WTC11 (cell line): ENCODE data around the gene CAV3. TPM values are rescaled to one million over a fixed set of nuclear protein-coding genes. Genes with fewer than 3 reads are reported as not detected.

Source experiments
- ATAC-seq: fragments of 200-7000 bp; cut with Tn5 transposase; 2 replicates; pipeline ENCODE4 v1.10.0; 2021; ENCODE audit warnings: mild to moderate bottlenecking, moderate library complexity
- CTCF ChIA-PET: fragments of 300-600 bp; sonication (Branson Sonifier 250); formaldehyde crosslinking; loops from one replicate; lab custom pipeline; 2021; ENCODE audit warnings: antibody characterized with exemption; lab: Charles Lee
- POLR2A ChIA-PET: fragments of 350-600 bp; sonication (Branson Sonifier 250); formaldehyde crosslinking; loops from one replicate; lab custom pipeline; 2021; ENCODE audit warnings: antibody characterized with exemption; lab: Charles Lee
- DNase-seq: peaks from one replicate; pipeline ENCODE4 v3.0.0; 2021; ENCODE audit warnings: low spot score
- H3K27ac Mint-ChIP-seq: 2 replicates; pipeline ENCODE4 v1.8.0; 2021; ENCODE audit warnings: mixed read lengths
- H3K27me3 Mint-ChIP-seq: 2 replicates; pipeline ENCODE4 v1.8.0; 2021; ENCODE audit warnings: low read depth, mild to moderate bottlenecking, moderate library complexity, mixed read lengths
- H3K36me3 Mint-ChIP-seq: 2 replicates; pipeline ENCODE4 v1.8.0; 2021; ENCODE audit warnings: mixed read lengths
- H3K4me1 Mint-ChIP-seq: 2 replicates; pipeline ENCODE4 v1.8.0; 2022; ENCODE audit warnings: mixed read lengths
- H3K4me3 Mint-ChIP-seq: 2 replicates; pipeline ENCODE4 v1.8.0; 2021; ENCODE audit warnings: mild to moderate bottlenecking, moderate library complexity, mixed read lengths
- H3K9me3 Mint-ChIP-seq: 2 replicates; pipeline ENCODE4 v1.8.0; 2021; ENCODE audit warnings: mixed read lengths
- ATF1 ChIP-seq: sonication (generic); formaldehyde crosslinking; IDR thresholded peaks from 2 replicates; pipeline ENCODE4 v1.8.1; 2023; ENCODE audit warnings: mild to moderate bottlenecking, moderate library complexity, missing genetic modification reagents
- CBFB ChIP-seq: sonication (generic); formaldehyde crosslinking; IDR thresholded peaks from 2 replicates; pipeline ENCODE4 v1.8.1; 2022; ENCODE audit warnings: mild to moderate bottlenecking, low read depth, missing genetic modification reagents
- CREM ChIP-seq: sonication (generic); formaldehyde crosslinking; IDR thresholded peaks from 2 replicates; pipeline ENCODE4 v1.8.1; 2022; ENCODE audit warnings: mild to moderate bottlenecking, missing genetic modification reagents, moderate library complexity
- FOXJ3 ChIP-seq: sonication (generic); formaldehyde crosslinking; IDR thresholded peaks from 2 replicates; pipeline ENCODE4 v1.9.0; 2021; ENCODE audit warnings: missing genetic modification reagents, mild to moderate bottlenecking, borderline replicate concordance
- GRHL2 ChIP-seq: fragments of 250-450 bp; sonication (Bioruptor Pico); IDR thresholded peaks from 2 replicates; pipeline ENCODE4 v1.8.0; 2022; ENCODE audit warnings: mild to moderate bottlenecking, moderate library complexity; ENCODE audit not compliant: insufficient replicate concordance, severe bottlenecking
- HMGA2 ChIP-seq: fragments of 250-450 bp; sonication (Bioruptor Pico); IDR thresholded peaks from 2 replicates; pipeline ENCODE4 v1.4.0; 2021; ENCODE audit warnings: mild to moderate bottlenecking, moderate library complexity
- KAT7 ChIP-seq: sonication (generic); formaldehyde crosslinking; IDR thresholded peaks from 2 replicates; pipeline ENCODE4 v1.8.1; 2023; ENCODE audit warnings: missing genetic modification reagents, mild to moderate bottlenecking, borderline replicate concordance
- NFYB ChIP-seq: sonication (generic); formaldehyde crosslinking; conservative IDR thresholded peaks from 2 replicates; pipeline ENCODE4 v1.8.0; 2022; ENCODE audit warnings: low read depth, missing genetic modification reagents
- NR2C2 ChIP-seq: sonication (generic); formaldehyde crosslinking; IDR thresholded peaks from 2 replicates; pipeline ENCODE4 v1.8.0; 2022; ENCODE audit warnings: mild to moderate bottlenecking, missing genetic modification reagents
- ZNF138 ChIP-seq: sonication (generic); formaldehyde crosslinking; conservative IDR thresholded peaks from 2 replicates; pipeline ENCODE4 v1.8.1; 2022; ENCODE audit warnings: mild to moderate bottlenecking, moderate library complexity, missing genetic modification reagents
- ZNF219 ChIP-seq: sonication (generic); formaldehyde crosslinking; IDR thresholded peaks from 2 replicates; pipeline ENCODE4 v1.8.0; 2023; ENCODE audit warnings: missing genetic modification reagents, mild to moderate bottlenecking, borderline replicate concordance
- total RNA-seq: library from RNA; stranded (reverse); gene quantifications from 3 replicates; pipeline ENCODE4 v1.2.3, GENCODE V29; 2021
- TF ChIP-seq, protein P1 (sequence below): fragments of 250-450 bp; sonication (Bioruptor Pico); IDR thresholded peaks from 2 replicates; pipeline ENCODE4 v1.9.0; 2021; ENCODE audit warnings: mild to moderate bottlenecking, borderline replicate concordance
- TF ChIP-seq, protein P2 (sequence below): sonication (generic); formaldehyde crosslinking; IDR thresholded peaks from 2 replicates; pipeline ENCODE4 v1.8.1; 2022; ENCODE audit warnings: mild to moderate bottlenecking, moderate library complexity, missing genetic modification reagents
- TF ChIP-seq, protein P3 (sequence below): fragments of 250-450 bp; sonication (Bioruptor Pico); conservative IDR thresholded peaks from 2 replicates; pipeline ENCODE4 v1.9.0; 2021; ENCODE audit warnings: mild to moderate bottlenecking

CAV3 gene
- total RNA-seq, 1 experiment from 2014 or later, result not detected

DNA sequence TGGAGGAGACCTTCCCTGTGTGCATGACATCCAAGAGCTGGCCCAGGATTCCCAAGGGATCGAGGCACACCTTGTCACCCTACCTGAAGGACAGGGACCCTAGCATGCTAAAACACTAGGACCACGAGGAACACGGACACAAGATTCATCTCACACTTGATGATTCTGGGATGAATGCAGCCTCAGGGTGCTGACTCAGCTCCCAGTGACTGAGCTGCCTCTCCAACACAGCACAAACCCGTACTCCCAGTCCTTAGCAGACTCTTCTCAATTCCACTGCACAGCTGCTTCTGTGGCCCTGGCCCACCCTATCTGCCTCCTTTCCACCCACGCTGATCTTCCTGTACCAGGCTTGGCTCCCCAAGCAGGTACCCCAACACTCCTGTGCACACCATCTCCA is 44.9 kb downstream of the CAV3 start:
- TF ChIP-seq ZNF138 (CRISPR knock-in tag), result no peak
- TF ChIP-seq GRHL2 (CRISPR knock-in tag), result no peak
- TF ChIP-seq CREM (CRISPR knock-in tag), result no peak
- TF ChIP-seq NFYB (CRISPR knock-in tag), result no peak
- Mint-ChIP-seq H3K9me3 (0 out of 2 replicates have a peak, but pooled peaks cover under 1% of the 10 kb centered on the region), H3K36me3 (no peaks in the 10 kb centered on the region), H3K4me3 (no peak overlapping the region), H3K27ac (no peak overlapping the region), H3K4me1 (peaks cover 5% of the 10 kb centered on the region; the same call in 1 of the 2 replicates), H3K27me3 (0 out of 2 replicates have a peak, but pooled peaks cover 3% of the 10 kb centered on the region)
- DNase-seq, result no peak
- POLR2A ChIA-PET, result no interaction called here
- no peak for ATAC-seq
- CTCF ChIA-PET, result interaction anchor here (3.9 kb wide), 1 partner anchor 9 kb away, joined by 23 read pairs; the partner anchor contains the start of gene OXTR

DNA sequence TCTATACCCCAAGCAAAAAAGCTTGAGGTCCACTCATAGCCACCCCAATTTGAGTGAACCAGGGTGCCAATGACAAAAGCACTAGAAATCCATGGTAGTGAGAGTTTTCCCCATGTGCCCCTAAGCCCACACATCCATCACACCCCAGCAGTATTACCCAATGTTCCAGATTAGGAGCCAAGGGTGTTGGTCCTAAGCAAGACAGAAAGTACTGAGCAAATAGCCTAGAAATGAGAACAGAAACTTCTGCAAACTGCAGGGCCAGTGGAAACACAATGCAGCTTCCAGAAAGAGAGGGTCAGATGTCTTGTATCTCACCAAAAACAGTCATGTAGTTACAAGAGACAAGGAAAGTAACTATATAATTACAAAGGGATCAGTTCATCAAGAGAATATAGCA is 46.7 kb downstream of the CAV3 start:
- peaks cover 5% of the 10 kb centered on the region for H3K4me1 Mint-ChIP-seq
- ChIA-PET CTCF (interaction anchor here (3.9 kb wide), 1 partner anchor 11 kb away, joined by 23 read pairs; the partner anchor contains the start of gene OXTR), POLR2A (no interaction called here)
- DNase-seq (no peak), ATAC-seq (no peak)
- H3K36me3 Mint-ChIP-seq, result no peaks in the 10 kb centered on the region
- H3K27ac Mint-ChIP-seq, result no peak overlapping the region
- TF ChIP-seq, protein P1, sequence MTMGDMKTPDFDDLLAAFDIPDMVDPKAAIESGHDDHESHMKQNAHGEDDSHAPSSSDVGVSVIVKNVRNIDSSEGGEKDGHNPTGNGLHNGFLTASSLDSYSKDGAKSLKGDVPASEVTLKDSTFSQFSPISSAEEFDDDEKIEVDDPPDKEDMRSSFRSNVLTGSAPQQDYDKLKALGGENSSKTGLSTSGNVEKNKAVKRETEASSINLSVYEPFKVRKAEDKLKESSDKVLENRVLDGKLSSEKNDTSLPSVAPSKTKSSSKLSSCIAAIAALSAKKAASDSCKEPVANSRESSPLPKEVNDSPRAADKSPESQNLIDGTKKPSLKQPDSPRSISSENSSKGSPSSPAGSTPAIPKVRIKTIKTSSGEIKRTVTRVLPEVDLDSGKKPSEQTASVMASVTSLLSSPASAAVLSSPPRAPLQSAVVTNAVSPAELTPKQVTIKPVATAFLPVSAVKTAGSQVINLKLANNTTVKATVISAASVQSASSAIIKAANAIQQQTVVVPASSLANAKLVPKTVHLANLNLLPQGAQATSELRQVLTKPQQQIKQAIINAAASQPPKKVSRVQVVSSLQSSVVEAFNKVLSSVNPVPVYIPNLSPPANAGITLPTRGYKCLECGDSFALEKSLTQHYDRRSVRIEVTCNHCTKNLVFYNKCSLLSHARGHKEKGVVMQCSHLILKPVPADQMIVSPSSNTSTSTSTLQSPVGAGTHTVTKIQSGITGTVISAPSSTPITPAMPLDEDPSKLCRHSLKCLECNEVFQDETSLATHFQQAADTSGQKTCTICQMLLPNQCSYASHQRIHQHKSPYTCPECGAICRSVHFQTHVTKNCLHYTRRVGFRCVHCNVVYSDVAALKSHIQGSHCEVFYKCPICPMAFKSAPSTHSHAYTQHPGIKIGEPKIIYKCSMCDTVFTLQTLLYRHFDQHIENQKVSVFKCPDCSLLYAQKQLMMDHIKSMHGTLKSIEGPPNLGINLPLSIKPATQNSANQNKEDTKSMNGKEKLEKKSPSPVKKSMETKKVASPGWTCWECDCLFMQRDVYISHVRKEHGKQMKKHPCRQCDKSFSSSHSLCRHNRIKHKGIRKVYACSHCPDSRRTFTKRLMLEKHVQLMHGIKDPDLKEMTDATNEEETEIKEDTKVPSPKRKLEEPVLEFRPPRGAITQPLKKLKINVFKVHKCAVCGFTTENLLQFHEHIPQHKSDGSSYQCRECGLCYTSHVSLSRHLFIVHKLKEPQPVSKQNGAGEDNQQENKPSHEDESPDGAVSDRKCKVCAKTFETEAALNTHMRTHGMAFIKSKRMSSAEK (CRISPR knock-in tag), result no peak
- TF ChIP-seq KAT7 (CRISPR knock-in tag), result no peak
- no peak for TF ChIP-seq ATF1 (CRISPR knock-in tag)
- TF ChIP-seq FOXJ3 (CRISPR knock-in tag), result no peak
- TF ChIP-seq HMGA2, result no peak
- TF ChIP-seq, protein P2, sequence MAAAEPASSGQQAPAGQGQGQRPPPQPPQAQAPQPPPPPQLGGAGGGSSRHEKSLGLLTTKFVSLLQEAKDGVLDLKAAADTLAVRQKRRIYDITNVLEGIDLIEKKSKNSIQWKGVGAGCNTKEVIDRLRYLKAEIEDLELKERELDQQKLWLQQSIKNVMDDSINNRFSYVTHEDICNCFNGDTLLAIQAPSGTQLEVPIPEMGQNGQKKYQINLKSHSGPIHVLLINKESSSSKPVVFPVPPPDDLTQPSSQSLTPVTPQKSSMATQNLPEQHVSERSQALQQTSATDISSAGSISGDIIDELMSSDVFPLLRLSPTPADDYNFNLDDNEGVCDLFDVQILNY (CRISPR knock-in tag), result no peak
- no peak overlapping the region for H3K4me3 Mint-ChIP-seq
- H3K9me3 Mint-ChIP-seq, result no peaks in the 10 kb centered on the region
- 0 out of 2 replicates have a peak, but pooled peaks cover 3% of the 10 kb centered on the region for H3K27me3 Mint-ChIP-seq

DNA sequence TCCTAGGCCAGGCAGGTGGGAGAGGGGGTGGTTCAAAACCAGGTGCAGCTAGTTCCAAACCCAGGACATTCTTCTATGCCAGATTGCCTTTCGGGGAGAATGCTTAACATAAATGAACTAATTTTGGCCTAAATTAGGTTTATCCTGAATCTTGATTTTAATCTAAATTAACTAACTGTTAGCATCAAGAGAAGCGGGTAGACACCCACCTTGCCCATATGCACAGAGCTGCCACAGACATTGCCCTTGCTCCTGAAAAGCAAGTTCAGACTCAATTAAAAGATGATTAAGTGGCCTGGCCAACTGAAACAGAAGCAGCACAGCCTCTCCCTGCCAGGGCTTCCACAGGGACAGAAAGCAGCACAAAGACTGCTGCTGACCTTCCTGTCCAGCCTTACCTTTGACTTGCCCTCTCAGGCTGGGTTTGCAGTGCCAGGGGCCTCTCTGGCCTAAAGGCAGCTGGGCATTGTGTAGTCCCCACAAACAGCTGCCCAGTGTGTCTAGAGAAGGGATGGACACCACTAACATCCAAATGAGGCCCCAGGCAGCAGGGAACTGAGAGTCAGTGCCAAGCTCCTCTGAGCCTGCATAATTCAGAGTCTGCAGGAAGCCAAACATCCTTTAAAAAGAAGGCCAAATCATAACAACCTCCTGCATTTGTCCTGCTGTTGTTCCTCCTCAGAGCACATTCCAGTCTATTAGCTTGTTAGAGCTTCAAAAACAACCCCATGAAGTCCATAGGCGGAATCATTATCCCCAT is 51.3 kb downstream of the CAV3 start:
- H3K4me3 Mint-ChIP-seq, result no peak overlapping the region
- POLR2A ChIA-PET, result interaction anchor here (0.6 kb wide), 1 partner anchor 15 kb away, joined by 5 read pairs; no protein-coding TSS in a partner anchor
- CTCF ChIA-PET, result interaction anchor here (0.6 to 1.9 kb wide), 3 partner anchors 16 to 284 kb away, joined by 3 to 10 read pairs (median 4); partner anchors contain the start of gene OXTR
- TF ChIP-seq, protein P3, sequence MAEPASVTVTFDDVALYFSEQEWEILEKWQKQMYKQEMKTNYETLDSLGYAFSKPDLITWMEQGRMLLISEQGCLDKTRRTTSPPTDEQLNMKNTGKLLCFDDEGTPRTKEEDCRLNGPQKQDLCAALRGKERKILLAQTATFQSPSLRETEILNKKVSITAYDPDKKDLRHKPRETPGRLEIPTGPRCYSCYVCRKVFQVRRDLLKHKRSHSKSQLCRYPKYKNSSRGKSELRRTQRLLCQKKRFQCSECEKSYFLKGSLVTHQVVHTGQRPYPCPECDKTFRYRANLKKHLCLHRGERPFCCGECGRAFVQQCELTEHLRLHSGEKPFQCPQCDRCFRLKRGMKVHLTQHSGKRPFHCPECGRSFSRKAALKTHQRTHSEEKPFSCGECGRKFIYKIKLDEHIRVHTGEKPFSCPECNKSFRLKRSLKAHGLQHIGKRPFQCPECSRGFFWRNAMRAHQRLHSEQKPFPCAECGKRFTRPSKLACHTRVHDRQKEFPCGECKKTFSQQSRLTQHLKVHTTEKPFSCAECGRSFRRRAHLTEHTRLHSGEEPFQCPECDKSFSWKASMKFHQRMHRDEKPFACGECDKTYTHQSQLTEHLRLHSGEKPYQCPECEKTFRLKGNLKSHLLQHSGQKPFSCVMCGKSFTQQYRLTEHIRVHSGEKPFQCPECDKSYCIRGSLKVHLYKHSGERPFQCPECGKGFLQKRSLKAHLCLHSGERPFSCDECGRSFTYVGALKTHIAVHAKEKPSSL, result no peak
- TF ChIP-seq NR2C2 (CRISPR knock-in tag) (no peak), CREM (CRISPR knock-in tag) (no peak), ZNF219 (no peak), CBFB (CRISPR knock-in tag) (no peak)
- H3K9me3 Mint-ChIP-seq, result peaks cover 18% of the 10 kb centered on the region
- H3K36me3 Mint-ChIP-seq, result 0 out of 2 replicates have a peak, but pooled peaks cover 2% of the 10 kb centered on the region
- peak; percentile 48; the same call in 1 of the 2 replicates for ATAC-seq
- no peaks in the 10 kb centered on the region for H3K27me3 Mint-ChIP-seq
- H3K27ac Mint-ChIP-seq, result no peak overlapping the region
- H3K4me1 Mint-ChIP-seq, result no peaks in the 10 kb centered on the region; the same call in 1 of the 2 replicates
- DNase-seq, result no peak
